ENCODE results near the gene ACLY.

Gene ACLY

GRCh38 chr17:41918314-41919164, at the start of gene ACLY:
Gene ACLY (minus strand): TSS chr17:41918951. CDS start chr17:41913873, 5,078 bp downstream.
- peak; percentile 99 for DNase-seq (ENCODE audit: low spot score)

- no peak for DNase-seq (ENCODE audit: low spot score)
These were observed 49.3 kb upstream of the ACLY start for GRCh38 chr17:41967921-41968578.

- peak; percentile 78 for DNase-seq (ENCODE audit: low spot score)
These were observed 48.6 kb upstream of the ACLY start for GRCh38 chr17:41967141-41967920.

- DNase-seq (ENCODE audit: low spot score): peak; percentile 100
These were observed 47.9 kb upstream of the ACLY start, which contains the start of gene CNP for GRCh38 chr17:41966463-41967140. Gene CNP (plus strand): TSS chr17:41966795. CDS start chr17:41966885, 90 bp downstream.

GRCh38 chr17:41965694-41966462, 47.1 kb upstream of the ACLY start:
- peak; percentile 76 for DNase-seq (ENCODE audit: low spot score)

GRCh38 chr17:41962768-41963434, 44.1 kb upstream of the ACLY start:
- DNase-seq (ENCODE audit: low spot score): peak; percentile 90

GRCh38 chr17:41962111-41962510, 43.4 kb upstream of the ACLY start:
- DNase-seq (ENCODE audit: low spot score): no peak

GRCh38 chr17:41959336-41960095, 40.8 kb upstream of the ACLY start:
- peak; percentile 91 for DNase-seq (ENCODE audit: low spot score)

- no peak for DNase-seq (ENCODE audit: low spot score)
These were observed 40.2 kb upstream of the ACLY start for GRCh38 chr17:41959030-41959335.

GRCh38 chr17:41957869-41958439, 39.2 kb upstream of the ACLY start:
- DNase-seq (ENCODE audit: low spot score): no peak

GRCh38 chr17:41957031-41957868, 38.5 kb upstream of the ACLY start:
- DNase-seq (ENCODE audit: low spot score): no peak

GRCh38 chr17:41956522-41956921, 37.8 kb upstream of the ACLY start:
- no peak for DNase-seq (ENCODE audit: low spot score)

GRCh38 chr17:41948762-41949460, 30.2 kb upstream of the ACLY start:
- DNase-seq (ENCODE audit: low spot score): no peak

- DNase-seq (ENCODE audit: low spot score): no peak
These were observed 26.2 kb upstream of the ACLY start for GRCh38 chr17:41944943-41945342.

- no peak for DNase-seq (ENCODE audit: low spot score)
These were observed 24.7 kb upstream of the ACLY start for GRCh38 chr17:41943492-41943891.

- no peak for DNase-seq (ENCODE audit: low spot score)
These were observed 24.0 kb upstream of the ACLY start for GRCh38 chr17:41942626-41943373.

- no peak for DNase-seq (ENCODE audit: low spot score)
These were observed 22.4 kb upstream of the ACLY start for GRCh38 chr17:41941168-41941567.

Measured in D341Med (cell line).